NCI-H460 (cell line): ENCODE measurements around the gene SLC28A1. TPM values are rescaled to one million over a fixed set of nuclear protein-coding genes. Genes with fewer than 3 reads are reported as not detected.
"Not testable (repeated sequence)": the region's sequence is repeated elsewhere in the genome, so short reads cannot be mapped to it uniquely, and the experiment has no call there.

ENCODE experiments used
- DNase-seq: peaks from one replicate; pipeline ENCODE4 v3.0.0-alpha.2; 2016; ENCODE audit warnings: low read depth; ENCODE audit errors: extremely low read depth
- total RNA-seq: library from RNA; depleted of rRNA; stranded (reverse); fragments of >200 nt; shearing (Covaris generic); gene quantifications from 2 replicates; pipeline ENCODE4 v1.2.3, GENCODE V29; 2014

SLC28A1 gene
- total RNA-seq, 1 experiment from 2014 or later = not detected

DNA sequence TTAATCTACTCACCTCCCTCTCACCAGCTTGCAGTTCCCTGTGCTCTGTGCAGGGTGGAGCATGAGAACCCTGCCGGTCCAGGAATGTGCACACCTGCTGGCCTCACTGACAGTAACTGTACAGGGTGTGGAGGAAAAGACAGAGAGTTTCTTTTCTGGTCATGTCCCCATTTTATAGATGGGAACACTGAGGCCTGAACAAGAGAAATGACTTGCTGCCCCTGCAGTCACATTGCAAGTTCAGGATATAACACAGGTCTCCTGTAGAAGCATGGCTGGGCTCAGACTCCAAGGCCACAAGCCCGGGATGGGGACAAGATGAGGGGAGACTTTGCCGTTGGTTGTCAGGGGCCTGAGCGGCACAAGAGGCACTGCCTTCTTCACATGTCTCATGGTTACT lies 23.3 kb downstream of the SLC28A1 start:
- DNase-seq = no peak

DNA sequence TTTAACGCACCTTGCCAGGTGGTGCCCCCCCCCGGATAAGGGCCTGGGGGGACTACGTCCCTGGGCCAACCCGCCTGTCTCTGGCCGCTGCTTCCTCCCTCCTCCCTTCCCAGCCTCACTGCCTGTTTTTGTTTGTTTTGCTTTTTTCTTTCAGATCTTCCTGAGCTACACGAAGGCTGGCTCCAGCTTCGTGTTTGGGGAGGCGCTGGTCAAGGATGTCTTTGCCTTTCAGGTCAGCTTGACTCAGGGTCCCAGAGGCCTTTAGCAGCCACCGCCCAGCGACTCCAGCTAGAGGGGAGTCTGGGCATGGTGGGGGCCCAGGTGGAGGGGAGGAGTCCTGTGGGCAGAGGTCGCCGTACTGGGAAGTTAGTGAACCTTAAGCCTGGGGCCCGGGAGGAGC lies 24.1 kb downstream of the SLC28A1 start:
- DNase-seq = no peak

DNA sequence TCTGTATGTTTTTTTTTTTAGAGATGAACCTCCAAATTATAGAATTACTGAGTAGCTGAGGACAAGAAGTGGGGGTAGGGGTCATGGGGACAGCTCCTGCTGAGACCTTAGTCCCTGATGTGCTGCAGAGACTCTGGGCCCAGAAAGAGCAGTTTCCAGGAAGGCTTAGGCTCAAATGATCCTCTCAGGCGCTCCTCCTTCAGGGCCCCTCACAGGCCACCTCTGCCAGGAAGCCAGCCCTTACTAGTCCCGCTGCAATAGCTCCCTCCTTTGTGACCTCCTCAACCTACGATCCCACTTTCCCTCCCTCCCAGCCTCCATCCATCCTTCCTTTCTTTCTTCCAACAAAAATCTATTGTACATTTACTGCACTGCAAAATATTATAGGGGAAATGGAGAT lies 24.6 kb downstream of the SLC28A1 start:
- DNase-seq = no peak

DNA sequence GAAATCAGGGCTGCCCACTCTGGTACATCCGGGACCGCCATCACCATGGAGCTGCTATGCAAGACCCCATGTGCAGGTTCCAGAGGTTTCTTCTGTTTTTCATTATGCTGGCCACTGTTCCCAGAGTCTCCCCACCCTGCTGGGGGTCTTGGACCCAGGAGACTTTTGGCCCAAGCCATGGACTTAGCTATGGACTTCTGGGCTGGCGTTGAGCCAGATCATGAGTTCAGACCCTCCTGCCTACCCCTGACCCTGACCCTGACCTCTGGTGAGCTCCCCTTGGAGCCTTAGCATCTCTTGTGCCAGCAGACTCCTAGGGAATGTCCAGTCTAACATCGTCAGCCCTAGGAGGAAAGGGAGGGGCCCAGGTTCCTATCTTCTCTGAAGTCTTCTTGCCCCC lies 25.3 kb downstream of the SLC28A1 start:
- no peak for DNase-seq

DNA sequence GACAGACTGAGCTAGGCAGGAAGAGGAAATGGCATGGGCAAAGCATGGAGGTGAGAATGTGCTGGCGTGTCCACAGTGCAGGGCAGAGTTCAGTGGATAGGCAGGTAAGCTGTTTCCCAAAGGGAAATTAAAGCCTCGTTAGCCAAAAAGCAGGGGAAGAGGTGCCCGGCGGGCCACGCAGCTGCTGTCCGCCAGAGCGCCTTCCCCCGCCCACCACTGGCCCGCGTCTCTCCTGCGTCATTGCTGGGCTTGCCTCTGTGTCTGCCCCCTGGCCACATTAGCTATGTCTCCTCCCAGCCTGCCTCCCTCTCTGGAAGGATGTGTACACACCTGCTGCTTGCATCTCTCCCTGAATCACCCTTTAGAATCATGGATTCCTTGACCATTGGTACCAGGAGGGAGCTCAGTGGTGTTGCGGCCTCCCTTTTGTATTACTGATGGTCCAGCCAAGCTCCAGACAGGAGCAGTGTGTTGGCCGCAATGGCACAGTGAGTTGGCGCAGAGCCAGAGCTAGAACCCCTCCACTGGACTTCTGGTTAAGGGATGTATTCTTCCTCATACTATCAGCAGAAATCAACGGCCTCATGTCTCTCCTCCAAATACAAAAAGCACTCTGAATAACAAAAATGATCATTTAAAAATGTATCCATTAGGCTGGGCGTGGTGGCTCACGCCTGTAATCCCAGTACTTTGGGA lies 26.6 kb downstream of the SLC28A1 start:
- DNase-seq = no peak

DNA sequence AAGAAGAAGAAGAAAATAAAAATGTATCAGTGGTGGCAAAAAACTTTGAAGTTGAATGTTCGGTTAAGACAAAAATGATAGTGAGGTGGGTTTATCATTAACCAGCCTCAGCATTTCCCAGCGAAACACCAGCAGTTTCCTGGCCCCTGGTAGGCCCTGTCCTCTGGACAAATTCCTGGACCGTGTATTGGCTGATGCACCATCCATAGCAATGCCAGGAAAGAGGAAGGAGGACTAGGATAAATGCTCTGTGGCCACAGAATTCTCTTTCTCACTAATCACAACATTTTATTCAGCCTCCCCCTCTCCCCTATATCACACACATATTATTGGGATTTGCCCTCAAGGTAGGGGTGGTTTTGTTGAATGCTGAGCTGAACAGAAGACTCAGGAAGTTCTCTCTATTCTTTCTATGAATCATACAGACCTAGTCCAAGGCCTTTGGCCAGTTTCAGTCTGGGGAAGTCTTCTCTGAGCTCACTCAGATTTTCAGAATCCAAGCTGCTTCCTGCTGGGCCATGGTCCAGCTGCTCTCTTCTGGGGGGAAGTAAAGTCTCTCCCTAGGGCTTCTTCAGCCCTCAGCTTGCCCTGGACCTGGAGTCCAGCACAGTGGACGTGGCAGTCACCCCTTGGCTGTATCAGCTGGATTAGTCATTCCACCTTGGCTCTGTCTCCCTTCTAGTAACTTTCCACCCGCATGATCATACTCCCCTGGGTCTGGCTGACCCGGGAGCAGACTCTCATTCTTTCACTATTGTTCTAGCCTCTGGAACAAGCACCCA lies 27.6 kb downstream of the SLC28A1 start:
- DNase-seq = no peak

DNA sequence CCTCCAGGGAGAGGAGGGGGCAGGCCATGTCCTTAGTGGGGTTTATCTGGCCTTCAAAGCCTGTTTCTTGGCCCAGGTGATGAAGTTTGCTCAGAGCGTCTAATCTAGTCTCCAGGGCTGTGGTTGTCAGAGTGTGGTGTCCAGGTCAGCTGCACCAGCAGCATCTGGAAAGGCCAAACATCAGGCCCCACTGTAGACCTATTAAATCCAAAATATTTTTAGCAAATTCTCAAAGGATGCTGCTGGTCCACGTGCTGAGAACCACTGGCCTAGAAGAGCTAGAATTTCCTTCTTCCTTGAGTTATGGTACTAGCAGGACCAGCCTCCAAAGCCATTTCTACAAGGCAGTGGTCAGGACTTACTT lies 28.9 kb downstream of the SLC28A1 start:
- DNase-seq = no peak

DNA sequence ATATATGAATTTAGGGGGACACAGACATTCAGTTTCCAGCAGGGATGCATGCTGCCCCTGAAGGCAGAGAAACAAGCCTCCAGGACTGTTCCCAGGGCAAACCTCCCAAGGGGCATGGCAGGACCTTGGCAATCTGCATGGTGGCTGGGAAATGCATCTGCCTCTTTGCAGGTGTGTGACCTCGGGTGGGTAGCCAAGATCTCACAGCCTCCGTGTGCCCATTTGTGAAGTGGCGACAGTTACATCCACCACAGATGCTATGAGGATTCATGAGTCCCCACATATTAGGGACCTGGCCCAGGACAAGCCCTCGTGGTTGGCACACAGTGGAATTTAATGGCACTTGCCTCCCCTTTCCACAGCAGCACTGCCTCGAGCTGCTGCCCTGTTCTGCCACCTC lies 29.9 kb downstream of the SLC28A1 start:
- no peak for DNase-seq

DNA sequence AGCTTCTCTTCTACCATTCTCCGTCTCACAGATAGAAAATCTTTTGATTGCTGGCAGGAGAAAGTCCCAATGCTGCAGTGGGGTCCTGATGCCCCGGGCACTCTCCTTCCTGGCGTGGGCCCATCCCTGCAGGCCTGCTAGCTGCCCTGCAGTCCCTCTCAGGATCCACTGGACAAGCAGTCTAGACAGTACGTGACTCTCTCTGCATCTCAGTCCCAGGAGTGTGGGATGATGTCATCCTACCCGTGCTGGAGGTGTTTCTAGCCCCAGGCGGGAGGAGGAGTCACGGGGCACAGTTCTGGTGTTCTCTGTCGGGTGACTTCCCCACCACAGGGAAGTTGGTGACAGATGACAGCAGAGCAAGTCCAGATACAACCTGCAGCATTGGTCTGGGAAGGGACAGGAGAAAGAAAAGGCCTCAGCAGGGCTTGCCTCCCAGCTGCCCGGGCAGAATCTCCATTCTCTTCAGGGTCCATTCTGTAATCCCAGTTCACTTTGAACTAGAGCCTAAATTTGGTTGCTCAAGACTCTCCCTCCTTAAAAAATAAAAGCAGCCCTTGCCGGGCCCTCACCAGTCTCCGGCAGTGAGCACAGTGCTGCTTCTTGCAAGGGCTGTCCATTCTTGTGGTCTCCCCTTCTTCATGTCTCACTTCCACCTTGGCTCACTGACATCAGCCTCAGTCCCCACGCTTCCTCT lies 30.6 kb downstream of the SLC28A1 start:
- no peak for DNase-seq

DNA sequence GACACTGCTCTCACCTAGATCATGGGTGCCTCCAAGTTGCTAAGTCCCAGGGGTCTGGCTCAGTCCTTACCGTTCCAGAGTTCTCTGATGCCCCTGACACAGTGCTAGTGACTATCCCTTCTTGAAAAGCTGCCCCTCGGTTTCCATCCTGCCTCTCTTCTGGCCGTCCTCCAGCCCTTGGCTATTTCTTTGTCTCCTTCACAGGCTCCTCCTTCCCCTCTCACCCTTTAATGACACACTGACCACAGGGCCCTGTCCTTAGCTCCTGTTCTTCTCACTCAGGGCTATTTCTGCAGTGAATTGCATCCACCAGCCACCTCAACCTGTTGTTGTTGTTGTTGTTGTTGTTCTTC lies 31.1 kb downstream of the SLC28A1 start:
- DNase-seq = no peak

DNA sequence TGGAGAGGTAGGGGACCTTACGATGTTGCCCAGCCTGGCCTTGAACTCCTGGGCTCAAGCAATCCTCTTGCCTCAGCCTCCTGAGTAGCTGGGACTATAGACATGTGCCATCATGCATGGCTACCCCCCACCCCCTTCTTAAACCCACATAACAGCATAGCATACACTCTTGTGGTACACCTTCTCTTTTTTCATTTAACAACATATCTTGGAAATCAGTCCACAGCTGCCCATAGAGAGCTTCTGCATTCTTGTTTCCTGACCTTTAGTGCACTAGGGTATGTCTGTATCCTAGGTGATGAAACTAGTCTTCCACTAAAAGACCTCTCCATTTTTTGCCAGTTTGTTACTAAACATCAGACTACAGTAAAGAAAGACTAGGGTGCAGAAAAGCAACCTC lies 33.0 kb downstream of the SLC28A1 start:
- no peak for DNase-seq

DNA sequence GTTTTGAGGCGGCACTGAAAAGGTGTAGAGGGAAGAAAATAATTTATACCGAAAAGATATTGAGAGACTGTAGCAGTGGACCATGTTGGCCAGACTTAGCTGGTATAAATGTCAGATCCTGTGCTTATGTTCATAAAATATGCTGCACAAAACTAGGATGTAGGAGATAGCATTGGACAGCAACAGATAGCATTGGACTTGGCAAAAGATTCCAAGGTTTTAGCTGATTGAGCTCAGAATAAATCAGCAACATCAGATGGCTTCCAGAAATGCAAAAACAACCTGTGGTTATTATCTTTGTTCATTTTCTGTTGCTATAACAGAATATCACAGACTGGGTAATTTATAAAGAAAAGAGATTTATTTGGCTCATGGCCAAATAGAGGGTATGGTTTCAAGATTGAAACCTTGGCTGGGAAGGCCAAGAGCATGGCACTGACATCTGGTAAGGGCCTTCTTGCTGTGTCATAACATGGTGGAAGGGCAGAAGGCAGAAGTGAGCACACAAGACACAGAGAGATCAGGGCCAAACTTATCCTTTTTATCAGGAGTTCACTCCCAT lies 34.7 kb downstream of the SLC28A1 start:
- DNase-seq = no peak

DNA sequence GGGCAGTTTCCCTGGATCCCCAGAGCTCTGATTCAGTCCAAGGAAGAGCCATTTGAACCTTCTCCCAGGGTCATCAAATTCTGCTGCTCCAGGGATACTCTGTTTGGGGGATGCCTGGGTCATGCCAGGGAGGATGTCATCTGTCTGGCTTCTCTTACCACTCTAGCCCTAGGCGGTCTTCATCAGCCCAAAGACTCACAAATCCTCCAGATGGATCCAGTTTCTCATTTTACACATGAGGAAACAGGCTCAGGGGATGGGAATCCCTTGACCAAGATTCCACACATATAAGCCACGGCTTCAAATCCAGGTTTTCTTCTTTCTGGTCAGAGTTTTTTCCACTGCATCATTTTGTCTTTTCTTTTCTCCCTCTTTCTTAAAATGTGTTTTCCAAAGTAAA lies 36.7 kb downstream of the SLC28A1 start:
- no peak for DNase-seq

DNA sequence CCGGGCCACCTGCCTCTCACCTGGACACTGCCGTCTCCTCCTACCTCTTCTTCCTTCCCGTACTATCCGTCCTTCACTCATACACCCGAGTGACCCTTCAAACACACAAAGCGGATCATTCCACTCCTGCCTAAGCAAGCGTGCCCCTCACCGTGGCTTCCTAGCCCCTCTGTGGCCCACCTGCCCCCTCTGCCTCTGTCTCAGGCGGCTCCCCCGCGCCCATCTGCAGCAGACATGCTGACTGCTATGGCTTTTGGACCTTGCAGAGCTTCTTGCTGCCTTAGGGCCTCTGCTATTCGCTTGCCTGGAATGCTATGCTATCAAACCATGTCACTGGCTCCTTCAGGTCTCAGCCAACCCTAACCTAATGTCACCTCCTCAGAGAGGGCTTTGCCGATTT lies 38.1 kb downstream of the SLC28A1 start:
- DNase-seq = no peak

DNA sequence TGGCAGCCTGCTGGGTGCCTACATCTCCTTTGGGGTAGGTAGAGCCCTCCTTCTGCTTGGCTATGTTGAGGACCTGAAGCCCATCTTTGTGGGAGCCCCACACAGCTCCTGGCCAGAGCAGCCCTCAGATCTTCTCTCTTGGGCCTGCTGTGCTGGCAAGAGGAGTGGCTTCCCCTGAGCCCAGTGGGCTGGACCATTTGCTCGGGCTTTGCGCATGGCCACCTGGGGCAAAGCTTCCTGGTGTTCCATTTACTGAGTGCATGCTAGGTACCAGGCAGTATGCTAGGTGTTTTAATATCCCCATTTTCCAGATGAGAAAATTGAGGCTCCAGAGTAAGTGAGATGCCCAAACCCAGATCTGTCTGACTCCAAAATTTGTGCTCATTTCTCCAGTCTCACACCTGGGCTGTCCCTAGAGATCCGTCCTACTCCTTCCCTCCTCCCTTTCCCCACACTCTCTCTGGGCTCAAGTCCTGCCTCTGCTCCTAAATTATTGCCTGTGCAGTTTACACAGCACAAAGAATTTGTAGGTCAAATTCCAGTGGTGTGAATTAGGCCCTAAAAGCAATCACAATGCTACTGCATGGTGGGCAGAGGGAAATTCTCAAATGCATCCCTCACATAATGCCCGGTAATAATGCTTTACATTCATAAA lies 39.7 kb downstream of the SLC28A1 start:
- no peak for DNase-seq

DNA sequence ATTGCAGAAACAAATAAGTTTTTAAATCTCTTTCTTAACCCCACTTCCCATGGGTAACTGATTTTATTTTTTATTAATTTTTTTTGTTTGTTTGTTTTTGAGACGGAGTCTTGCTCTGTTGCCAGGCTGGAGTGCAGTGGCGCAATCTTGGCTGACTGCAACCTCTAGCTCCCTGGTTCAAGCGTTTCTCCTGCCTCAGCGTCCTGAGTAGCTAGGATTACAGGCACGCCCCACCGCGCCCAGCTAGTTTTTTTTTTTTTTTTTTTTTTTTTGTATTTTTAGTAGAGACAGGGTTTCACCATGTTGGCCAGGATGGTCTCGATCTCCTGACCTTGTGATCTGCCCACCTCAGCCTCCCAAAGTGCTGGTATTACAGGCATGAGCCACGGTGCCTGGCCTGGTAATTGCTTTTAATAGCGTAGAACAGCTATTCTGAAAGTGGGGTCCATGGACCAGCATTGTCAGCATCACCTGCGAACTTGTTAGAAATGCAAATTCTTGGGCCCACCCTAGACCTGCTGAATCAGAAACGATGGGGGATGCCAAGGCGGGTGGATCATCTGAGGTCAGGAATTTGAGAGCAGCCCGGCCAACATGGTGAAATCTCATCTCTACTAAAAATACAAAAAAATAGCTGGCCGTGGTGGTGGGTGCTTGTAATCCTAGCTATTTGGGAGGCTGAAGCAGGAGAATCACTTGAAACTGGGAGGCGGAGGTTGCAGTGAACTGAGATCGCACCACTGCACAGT lies 40.5 kb downstream of the SLC28A1 start:
- DNase-seq = not testable (repeated sequence)

DNA sequence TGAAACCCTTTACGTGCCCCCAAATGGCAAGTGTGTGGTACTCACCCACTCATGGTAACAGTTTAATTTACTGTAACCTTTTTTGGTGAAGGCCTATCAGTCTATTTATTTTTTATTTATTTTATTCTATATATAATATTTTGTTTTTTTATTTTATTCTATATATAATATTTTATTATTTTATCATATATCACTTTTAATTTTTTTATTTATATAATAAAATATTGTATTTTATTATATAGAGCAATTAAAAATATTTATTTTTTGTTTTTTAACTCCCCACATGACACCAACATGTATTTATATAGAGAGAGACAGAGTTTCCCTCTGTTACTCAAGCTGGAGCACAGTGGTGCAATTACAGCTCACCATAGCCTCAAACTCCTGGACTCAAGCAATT lies 41.4 kb downstream of the SLC28A1 start:
- no peak for DNase-seq

DNA sequence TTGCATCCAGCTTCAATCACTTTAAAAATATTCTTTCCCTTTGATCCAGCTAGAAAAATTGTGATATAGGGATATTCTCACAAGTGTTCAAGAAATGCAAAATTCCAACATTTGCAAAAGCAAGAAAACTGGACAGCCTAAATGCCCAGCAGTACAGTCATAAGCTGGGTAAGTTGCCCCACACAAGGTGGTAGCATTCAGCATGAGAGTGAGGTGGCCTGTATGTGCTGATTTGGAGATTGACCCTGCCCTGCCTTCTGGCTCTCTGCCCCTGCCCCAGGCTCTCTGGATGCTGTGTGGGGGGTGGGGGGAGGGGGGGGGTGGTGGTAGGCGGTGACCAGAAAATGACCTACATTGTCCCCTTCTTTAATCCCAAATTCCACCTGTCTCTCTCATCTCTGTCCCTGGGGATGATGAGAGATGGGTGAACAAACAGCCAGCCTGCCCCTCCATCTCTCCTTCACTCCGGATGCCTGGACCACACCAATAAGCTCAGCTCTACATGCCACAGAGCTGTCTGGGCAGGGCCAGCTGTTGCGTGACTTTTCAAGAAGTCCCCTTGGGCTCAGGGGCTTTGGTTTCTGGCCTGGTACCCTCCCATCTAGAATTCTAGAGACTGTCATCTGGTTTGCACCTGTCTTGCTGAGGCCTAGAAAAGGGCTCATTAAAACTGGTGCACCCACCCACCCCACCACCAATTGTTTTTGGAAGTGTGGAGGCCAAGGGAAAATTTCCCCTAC lies 42.2 kb downstream of the SLC28A1 start:
- no peak for DNase-seq

DNA sequence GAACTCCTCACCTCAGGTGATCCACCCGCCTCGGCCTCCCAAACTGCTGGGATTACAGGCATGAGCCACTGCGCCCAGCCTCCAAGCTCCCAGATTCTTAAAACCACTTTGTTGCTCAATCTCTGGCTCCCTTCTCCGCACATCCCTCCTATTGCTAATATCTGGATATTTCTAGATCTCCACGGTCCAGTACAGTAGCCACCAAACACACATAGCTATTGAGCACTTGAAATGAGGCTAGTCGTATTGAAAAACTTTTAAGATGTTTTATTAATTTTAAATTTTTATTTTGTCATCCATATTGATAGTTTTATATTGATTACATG lies 44.3 kb downstream of the SLC28A1 start:
- no peak for DNase-seq
